Fibroblast of lung (primary cell): Measurements from ENCODE around the gene PRRX1.

Experiments
- CTCF ChIP-seq, 2 donors: IDR thresholded peaks in 1 of 2; conservative IDR thresholded peaks in 1 of 2; 1 replicate in 1 of 2; 2 replicates in 1 of 2; pipeline ENCODE4 v1.5.1; 2011 to 2012; ENCODE audit warnings: low read length in 2 of 2, control low read depth in 1 of 2, inconsistent platforms in 1 of 2, low read depth in 1 of 2, mild to moderate bottlenecking in 1 of 2
- EZH2 ChIP-seq: IDR thresholded peaks from 2 replicates; pipeline ENCODE4 v1.5.1; 2012; ENCODE audit warnings: low read length, control low read depth, mild to moderate bottlenecking; ENCODE audit errors: missing control alignments

DNA sequence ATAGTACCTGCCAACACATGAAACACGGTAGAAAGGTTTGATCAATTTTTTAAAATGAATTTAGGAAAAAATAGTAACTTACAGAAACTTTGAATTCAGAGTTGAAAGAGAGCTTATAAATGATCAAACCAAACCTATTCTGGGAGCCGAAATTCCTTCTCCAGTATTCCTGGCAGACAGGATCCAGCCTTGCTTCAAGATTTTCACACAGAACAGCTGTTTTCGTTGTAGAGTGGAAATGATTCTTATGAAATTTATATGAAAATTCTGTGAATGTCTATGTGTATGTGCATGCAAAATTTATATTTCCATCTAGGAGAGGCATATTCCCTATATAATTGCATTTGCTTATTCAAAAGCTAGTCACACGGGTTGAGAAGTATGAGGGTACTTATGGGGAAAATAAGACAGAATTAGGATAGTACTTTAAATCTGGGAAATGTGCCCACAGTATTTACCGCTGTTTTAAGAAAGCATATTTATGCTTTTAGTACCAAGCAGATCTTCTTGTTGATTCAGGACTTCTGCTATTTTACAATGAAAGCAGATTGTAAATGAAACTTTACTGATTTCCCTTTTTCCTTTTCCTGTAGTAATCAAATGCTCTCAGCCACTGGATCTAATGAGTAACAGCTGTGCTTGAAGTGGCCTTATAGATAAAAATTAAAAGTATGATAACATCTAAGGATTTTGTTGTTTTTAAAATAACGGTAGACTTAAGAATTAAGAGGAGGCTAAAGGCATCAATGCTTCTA, 30.4 kb downstream of the PRRX1 start:
- TF ChIP-seq CTCF (conservative IDR thresholded peaks at IDR 0.05 in 1 of 2, IDR thresholded peaks at IDR 0.05 in 1 of 2; ENCODE audit: low read depth in 1 of 2, low read length in 2 of 2), result no peak
- TF ChIP-seq EZH2, result no peak
